ENCODE measurements around the gene RMDN2. TPM values are rescaled to one million over a fixed set of nuclear protein-coding genes. Genes with fewer than 3 reads are reported as not detected.

Gene RMDN2
- total RNA-seq, 4 donors from 2014 or later, result 8.9 to 14.6 (median 13.3) TPM

DNA sequence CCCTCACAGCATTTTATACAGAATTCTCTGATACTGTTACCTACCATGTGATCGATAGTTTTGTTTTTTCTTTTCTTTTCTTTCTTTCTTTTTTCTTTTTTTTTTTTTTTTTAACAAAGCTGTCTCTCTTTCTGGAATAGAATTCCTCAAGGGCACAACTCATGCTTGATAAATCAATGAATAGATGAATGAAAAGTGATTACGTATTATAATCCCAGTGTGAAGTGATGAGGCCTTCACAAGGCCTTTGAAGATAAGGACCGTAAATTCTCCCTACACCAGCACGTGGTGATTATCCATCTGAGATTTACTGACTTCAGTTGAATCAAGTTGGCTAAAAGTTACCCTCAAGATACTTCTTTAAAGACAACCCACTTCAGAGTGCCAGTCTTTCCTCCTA, 46.6 kb upstream of the RMDN2 start:
- TF ChIP-seq POLR2A (IDR thresholded peaks at IDR 0.05), result no peak
- no peak for TF ChIP-seq CTCF (IDR thresholded peaks at IDR 0.05)
- intact Hi-C loops (cut with DNase I), result loop anchor here (5.0 kb wide), 1 partner anchor 481 kb away; no protein-coding TSS in a partner anchor

GRCh38 chr2:37880551-37880950, 44.5 kb upstream of the RMDN2 start:
- no peak for DNase-seq
- H3K4me1 ChIP-seq, result no peaks in the 10 kb centered on the region
- TF ChIP-seq POLR2A (IDR thresholded peaks at IDR 0.05) (no peak), CTCF (IDR thresholded peaks at IDR 0.05) (no peak)
- no peaks in the 10 kb centered on the region for H3K9me3 ChIP-seq
- no peaks in the 10 kb centered on the region for H3K36me3 ChIP-seq
- H3K27ac ChIP-seq, result no peak overlapping the region
- no peak overlapping the region for H3K4me3 ChIP-seq (replicated peaks in 1 of 3)
- intact Hi-C loops (cut with DNase I), result no loop called here
- WGBS, 2 donors, result 74% methylated on average over 9 of the region's 9 CpGs
- no peaks in the 10 kb centered on the region for H3K27me3 ChIP-seq

More for the DNA sequence above, 46.6 kb upstream of the RMDN2 start:
- H3K27ac ChIP-seq, result no peak overlapping the region
- no peaks in the 10 kb centered on the region for H3K9me3 ChIP-seq
- H3K4me1 ChIP-seq, result no peaks in the 10 kb centered on the region
- H3K4me3 ChIP-seq (replicated peaks in 1 of 3), result no peak overlapping the region
- H3K36me3 ChIP-seq, result no peaks in the 10 kb centered on the region
- WGBS, 2 donors, result 86 to 90% methylated on average over 3 of the region's 4 CpGs
- no peak for DNase-seq
- H3K27me3 ChIP-seq, result no peaks in the 10 kb centered on the region

GRCh38 chr2:37881397-37881796, 43.7 kb upstream of the RMDN2 start:
- DNase-seq, result no peak
- intact Hi-C loops (cut with DNase I), result no loop called here
- H3K9me3 ChIP-seq, result no peaks in the 10 kb centered on the region
- H3K4me3 ChIP-seq (replicated peaks in 1 of 3), result no peak overlapping the region
- H3K27ac ChIP-seq, result no peak overlapping the region
- WGBS, 2 donors, result 76 to 78% methylated on average over 9 of the region's 9 CpGs
- TF ChIP-seq CTCF (IDR thresholded peaks at IDR 0.05) (no peak), POLR2A (IDR thresholded peaks at IDR 0.05) (no peak)
- no peaks in the 10 kb centered on the region for H3K4me1 ChIP-seq
- no peaks in the 10 kb centered on the region for H3K27me3 ChIP-seq
- no peaks in the 10 kb centered on the region for H3K36me3 ChIP-seq

GRCh38 chr2:37882036-37882435, 43.1 kb upstream of the RMDN2 start:
- H3K9me3 ChIP-seq, result no peaks in the 10 kb centered on the region
- H3K27me3 ChIP-seq, result no peaks in the 10 kb centered on the region
- DNase-seq, result no peak
- 88 to 97% methylated on average over 1 of the region's 1 CpG for WGBS, 2 donors
- H3K27ac ChIP-seq, result no peak overlapping the region
- H3K4me3 ChIP-seq (replicated peaks in 1 of 3), result no peak overlapping the region
- no peaks in the 10 kb centered on the region for H3K4me1 ChIP-seq
- TF ChIP-seq CTCF (IDR thresholded peaks at IDR 0.05) (no peak), POLR2A (IDR thresholded peaks at IDR 0.05) (no peak)
- no peaks in the 10 kb centered on the region for H3K36me3 ChIP-seq
- intact Hi-C loops (cut with DNase I), result no loop called here

GRCh38 chr2:37883518-37883917, 41.6 kb upstream of the RMDN2 start:
- no peak for TF ChIP-seq POLR2A (IDR thresholded peaks at IDR 0.05)
- no peak for TF ChIP-seq CTCF (IDR thresholded peaks at IDR 0.05)
- H3K27ac ChIP-seq, result no peak overlapping the region
- no peak for DNase-seq
- no peaks in the 10 kb centered on the region for H3K4me1 ChIP-seq
- WGBS, 2 donors, result 77 to 91% methylated on average over 2 of the region's 2 CpGs
- no peaks in the 10 kb centered on the region for H3K27me3 ChIP-seq
- H3K4me3 ChIP-seq (replicated peaks in 1 of 3), result no peak overlapping the region
- H3K9me3 ChIP-seq, result no peaks in the 10 kb centered on the region
- intact Hi-C loops (cut with DNase I), result no loop called here
- no peaks in the 10 kb centered on the region for H3K36me3 ChIP-seq

Measured in thyroid gland (tissue), 4 donors.